ENCODE measurements around the gene ATP2A3. TPM values are rescaled to one million over a fixed set of nuclear protein-coding genes. Genes with fewer than 3 reads are reported as not detected.

Gene ATP2A3
- total RNA-seq, 1 donor from 2014 or later = 1.5 TPM

GRCh38 chr17:3904501-3904900, 59.7 kb downstream of the ATP2A3 start:
- no peak for DNase-seq (ENCODE audit: low read depth)
- Histone ChIP-seq H3K4me2 (ENCODE audit: low read length) (no peak overlapping the region), H3K79me2 (ENCODE audit: insufficient read depth, low read length) (no peaks in the 10 kb centered on the region), H4K20me1 (ENCODE audit: insufficient read depth, low read length) (no peaks in the 10 kb centered on the region), H3K36me3 (ENCODE audit: insufficient read depth, low read length) (no peaks in the 10 kb centered on the region), H3K27ac (ENCODE audit: low read depth, low read length) (no peak overlapping the region), H3K27me3 (ENCODE audit: insufficient read depth, low read length) (no peaks in the 10 kb centered on the region), H3K4me3 (ENCODE audit: insufficient read depth, low read depth, low read length) (no peak overlapping the region), H2AFZ (ENCODE audit: low read depth, low read length) (no peak overlapping the region), H3K9me3 (ENCODE audit: insufficient read depth, low read depth, low read length) (no peaks in the 10 kb centered on the region), H3K4me1 (ENCODE audit: insufficient read depth, low read length) (no peaks in the 10 kb centered on the region), H3K9ac (ENCODE audit: low read length) (no peak overlapping the region)
- H3K36me3 Mint-ChIP-seq (ENCODE audit: low read depth, unreplicated experiment) = no peaks in the 10 kb centered on the region
- peaks cover 21% of the 10 kb centered on the region for H3K27me3 Mint-ChIP-seq (ENCODE audit: low read depth, unreplicated experiment)
- H3K4me3 Mint-ChIP-seq (ENCODE audit: unreplicated experiment) = no peak overlapping the region
- TF ChIP-seq, protein P1, sequence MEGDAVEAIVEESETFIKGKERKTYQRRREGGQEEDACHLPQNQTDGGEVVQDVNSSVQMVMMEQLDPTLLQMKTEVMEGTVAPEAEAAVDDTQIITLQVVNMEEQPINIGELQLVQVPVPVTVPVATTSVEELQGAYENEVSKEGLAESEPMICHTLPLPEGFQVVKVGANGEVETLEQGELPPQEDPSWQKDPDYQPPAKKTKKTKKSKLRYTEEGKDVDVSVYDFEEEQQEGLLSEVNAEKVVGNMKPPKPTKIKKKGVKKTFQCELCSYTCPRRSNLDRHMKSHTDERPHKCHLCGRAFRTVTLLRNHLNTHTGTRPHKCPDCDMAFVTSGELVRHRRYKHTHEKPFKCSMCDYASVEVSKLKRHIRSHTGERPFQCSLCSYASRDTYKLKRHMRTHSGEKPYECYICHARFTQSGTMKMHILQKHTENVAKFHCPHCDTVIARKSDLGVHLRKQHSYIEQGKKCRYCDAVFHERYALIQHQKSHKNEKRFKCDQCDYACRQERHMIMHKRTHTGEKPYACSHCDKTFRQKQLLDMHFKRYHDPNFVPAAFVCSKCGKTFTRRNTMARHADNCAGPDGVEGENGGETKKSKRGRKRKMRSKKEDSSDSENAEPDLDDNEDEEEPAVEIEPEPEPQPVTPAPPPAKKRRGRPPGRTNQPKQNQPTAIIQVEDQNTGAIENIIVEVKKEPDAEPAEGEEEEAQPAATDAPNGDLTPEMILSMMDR (IDR thresholded peaks at IDR 0.05; ENCODE audit: insufficient read depth, low read depth, low read length) = no peak
- TF ChIP-seq EZH2 (IDR thresholded peaks at IDR 0.05; ENCODE audit: insufficient read depth, low read length) = no peak
- peaks cover 3% of the 10 kb centered on the region for H3K9me3 Mint-ChIP-seq (ENCODE audit: unreplicated experiment)
- no peak for FAIRE-seq
- H3K4me1 Mint-ChIP-seq (ENCODE audit: low read depth, unreplicated experiment) = no peaks in the 10 kb centered on the region
- H3K27ac Mint-ChIP-seq (ENCODE audit: unreplicated experiment) = no peak overlapping the region

DNA sequence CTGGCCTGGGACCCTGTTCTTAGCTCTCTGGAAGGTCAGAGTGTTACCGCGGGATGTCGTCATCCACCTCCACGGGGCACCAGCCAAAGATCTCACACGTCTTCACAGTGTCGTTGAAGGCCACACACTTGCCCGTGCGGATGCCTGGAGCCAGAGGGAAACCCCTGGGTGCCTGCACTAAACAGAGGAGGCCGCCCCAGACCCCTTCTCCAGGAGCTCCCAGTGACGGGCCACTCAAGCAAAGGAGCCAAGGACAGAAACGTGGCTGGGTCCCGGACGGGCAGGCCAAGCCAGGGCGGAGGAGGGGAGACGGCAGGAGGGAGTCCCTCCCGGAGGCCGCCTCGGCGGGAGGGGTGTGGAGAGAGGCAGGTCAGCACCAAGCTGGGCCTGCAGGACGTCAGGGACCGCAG, 60.4 kb downstream of the ATP2A3 start:
- Histone ChIP-seq H3K9me3 (ENCODE audit: insufficient read depth, low read depth, low read length) (no peaks in the 10 kb centered on the region), H3K4me3 (ENCODE audit: insufficient read depth, low read depth, low read length) (no peak overlapping the region), H3K9ac (ENCODE audit: low read length) (no peak overlapping the region), H3K4me1 (ENCODE audit: insufficient read depth, low read length) (no peaks in the 10 kb centered on the region), H2AFZ (ENCODE audit: low read depth, low read length) (no peak overlapping the region), H3K27me3 (ENCODE audit: insufficient read depth, low read length) (no peaks in the 10 kb centered on the region), H4K20me1 (ENCODE audit: insufficient read depth, low read length) (no peaks in the 10 kb centered on the region), H3K79me2 (ENCODE audit: insufficient read depth, low read length) (no peaks in the 10 kb centered on the region), H3K4me2 (ENCODE audit: low read length) (no peak overlapping the region), H3K36me3 (ENCODE audit: insufficient read depth, low read length) (no peaks in the 10 kb centered on the region), H3K27ac (ENCODE audit: low read depth, low read length) (no peak overlapping the region)
- Mint-ChIP-seq H3K27ac (ENCODE audit: unreplicated experiment) (no peak overlapping the region), H3K27me3 (ENCODE audit: low read depth, unreplicated experiment) (peaks cover 19% of the 10 kb centered on the region), H3K4me1 (ENCODE audit: low read depth, unreplicated experiment) (no peaks in the 10 kb centered on the region), H3K9me3 (ENCODE audit: unreplicated experiment) (peaks cover 3% of the 10 kb centered on the region), H3K4me3 (ENCODE audit: unreplicated experiment) (no peak overlapping the region), H3K36me3 (ENCODE audit: low read depth, unreplicated experiment) (no peaks in the 10 kb centered on the region)
- no peak for FAIRE-seq
- no peak for DNase-seq (ENCODE audit: low read depth)
- TF ChIP-seq EZH2 (IDR thresholded peaks at IDR 0.05; ENCODE audit: insufficient read depth, low read length) = no peak
- TF ChIP-seq, protein P1 (IDR thresholded peaks at IDR 0.05; ENCODE audit: insufficient read depth, low read depth, low read length) = no peak

DNA sequence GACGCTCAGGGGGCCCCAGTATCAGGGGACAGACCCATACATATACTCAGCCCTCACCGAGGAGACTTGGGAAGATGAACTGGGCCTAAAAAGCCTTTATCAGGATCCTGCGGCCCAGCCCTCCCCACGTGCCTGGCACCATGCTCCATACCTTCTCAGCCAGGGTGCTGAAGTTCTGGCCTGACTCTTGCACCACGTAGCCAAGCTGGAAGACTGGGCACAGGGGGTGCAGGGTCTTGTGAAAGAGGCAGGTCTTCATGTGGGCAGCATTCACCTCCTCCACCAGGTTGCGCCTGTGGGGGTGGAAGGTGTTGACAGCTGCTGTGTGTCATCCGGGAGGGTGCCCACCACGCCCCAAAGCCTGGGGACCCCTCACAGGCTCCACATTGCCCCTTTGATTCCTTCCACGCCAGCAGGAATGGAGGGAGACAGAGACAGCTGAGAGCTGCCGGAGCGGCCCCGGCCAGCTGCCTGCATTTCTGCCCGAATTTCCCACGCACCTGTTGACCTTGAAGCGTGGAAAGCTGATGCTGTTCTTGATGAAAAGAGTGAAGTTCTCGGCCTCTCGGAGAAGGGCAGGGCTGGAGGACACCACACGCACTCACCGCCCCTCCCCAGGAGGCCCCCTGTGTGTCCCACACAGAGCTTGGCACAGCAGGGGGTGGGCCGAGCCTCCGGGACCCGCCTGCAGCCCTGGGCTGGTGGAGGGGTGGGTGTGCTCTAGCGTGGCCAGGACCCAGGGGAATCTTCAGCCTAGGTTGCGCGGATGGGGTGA, 61.0 kb downstream of the ATP2A3 start:
- Histone ChIP-seq H3K9ac (ENCODE audit: low read length) (no peak overlapping the region), H3K4me3 (ENCODE audit: insufficient read depth, low read depth, low read length) (no peak overlapping the region), H3K36me3 (ENCODE audit: insufficient read depth, low read length) (no peaks in the 10 kb centered on the region), H3K27me3 (ENCODE audit: insufficient read depth, low read length) (no peaks in the 10 kb centered on the region), H3K79me2 (ENCODE audit: insufficient read depth, low read length) (no peaks in the 10 kb centered on the region), H2AFZ (ENCODE audit: low read depth, low read length) (no peak overlapping the region), H3K9me3 (ENCODE audit: insufficient read depth, low read depth, low read length) (no peaks in the 10 kb centered on the region), H3K4me2 (ENCODE audit: low read length) (no peak overlapping the region), H4K20me1 (ENCODE audit: insufficient read depth, low read length) (no peaks in the 10 kb centered on the region), H3K4me1 (ENCODE audit: insufficient read depth, low read length) (no peaks in the 10 kb centered on the region), H3K27ac (ENCODE audit: low read depth, low read length) (no peak overlapping the region)
- TF ChIP-seq EZH2 (IDR thresholded peaks at IDR 0.05; ENCODE audit: insufficient read depth, low read length) = no peak
- TF ChIP-seq, protein P1 (IDR thresholded peaks at IDR 0.05; ENCODE audit: insufficient read depth, low read depth, low read length) = no peak
- H3K27me3 Mint-ChIP-seq (ENCODE audit: low read depth, unreplicated experiment) = peaks cover 24% of the 10 kb centered on the region
- H3K4me3 Mint-ChIP-seq (ENCODE audit: unreplicated experiment) = no peak overlapping the region
- H3K9me3 Mint-ChIP-seq (ENCODE audit: unreplicated experiment) = peaks cover 4% of the 10 kb centered on the region
- H3K27ac Mint-ChIP-seq (ENCODE audit: unreplicated experiment) = no peak overlapping the region
- FAIRE-seq (no peak), DNase-seq (ENCODE audit: low read depth) (no peak)
- H3K4me1 Mint-ChIP-seq (ENCODE audit: low read depth, unreplicated experiment) = no peaks in the 10 kb centered on the region
- H3K36me3 Mint-ChIP-seq (ENCODE audit: low read depth, unreplicated experiment) = no peaks in the 10 kb centered on the region

Measured in astrocyte (in vitro differentiated cells and primary cell).